ENCODE results near the gene WDFY3. TPM values are rescaled to one million over a fixed set of nuclear protein-coding genes. Genes with fewer than 3 reads are reported as not detected.

The WDFY3 gene
- total and polyA plus RNA-seq, 2 experiments from 2014 or later = 8.0 to 89.0 TPM

GRCh38 chr4:84964995-84965552 lies 1.4 kb downstream of the WDFY3 start (continued):
- no peak for TF ChIP-seq POLR2AphosphoS5 (IDR thresholded peaks at IDR 0.05; ENCODE audit: low read depth)
- no peak for TF ChIP-seq ZNF114 (CRISPR knock-in tag; IDR thresholded peaks at IDR 0.05)
- no peak for TF ChIP-seq EZH2 (IDR thresholded peaks at IDR 0.05; ENCODE audit: low read depth, unreplicated experiment)
- TF ChIP-seq CREB1 (CRISPR knock-in tag; IDR thresholded peaks at IDR 0.05; ENCODE audit: low read depth) = no peak
- TF ChIP-seq JUNB (IDR thresholded peaks at IDR 0.05; ENCODE audit: unreplicated experiment) = no peak
- no peak for TF ChIP-seq STAT1 (IDR thresholded peaks at IDR 0.05; ENCODE audit: unreplicated experiment)
- TF ChIP-seq, protein P1, sequence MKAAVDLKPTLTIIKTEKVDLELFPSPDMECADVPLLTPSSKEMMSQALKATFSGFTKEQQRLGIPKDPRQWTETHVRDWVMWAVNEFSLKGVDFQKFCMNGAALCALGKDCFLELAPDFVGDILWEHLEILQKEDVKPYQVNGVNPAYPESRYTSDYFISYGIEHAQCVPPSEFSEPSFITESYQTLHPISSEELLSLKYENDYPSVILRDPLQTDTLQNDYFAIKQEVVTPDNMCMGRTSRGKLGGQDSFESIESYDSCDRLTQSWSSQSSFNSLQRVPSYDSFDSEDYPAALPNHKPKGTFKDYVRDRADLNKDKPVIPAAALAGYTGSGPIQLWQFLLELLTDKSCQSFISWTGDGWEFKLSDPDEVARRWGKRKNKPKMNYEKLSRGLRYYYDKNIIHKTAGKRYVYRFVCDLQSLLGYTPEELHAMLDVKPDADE (IDR thresholded peaks at IDR 0.05) = no peak
- TF ChIP-seq CTCF (conservative IDR thresholded peaks at IDR 0.05; ENCODE audit: low read depth in 2 of 2) = no peak
- no peak for TF ChIP-seq NANOG (IDR thresholded peaks at IDR 0.05; ENCODE audit: borderline replicate concordance)

DNA sequence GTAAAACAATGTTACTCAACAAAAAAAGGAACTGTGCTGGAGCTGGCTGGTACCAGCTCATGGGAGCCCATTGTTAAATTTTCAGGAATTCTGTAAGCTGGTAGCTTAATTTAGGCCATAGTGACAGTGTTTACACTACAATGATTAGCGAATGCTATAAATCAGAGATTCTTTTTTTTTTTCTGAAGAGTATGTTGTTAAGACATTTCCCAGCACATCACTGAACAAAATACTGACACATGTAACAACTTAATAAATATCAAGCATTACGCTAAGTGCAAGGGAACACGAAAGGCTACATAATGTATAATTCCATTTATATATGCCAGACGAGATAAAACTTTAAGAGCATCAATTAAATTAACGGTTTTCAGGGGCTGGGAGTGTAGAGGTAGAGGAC lies 4.4 kb downstream of the WDFY3 start:
- H3K4me3 ChIP-seq = no peak overlapping the region
- H4K20me1 ChIP-seq (replicated peaks; ENCODE audit: insufficient read depth) = peaks cover 11% of the 10 kb centered on the region
- TF ChIP-seq ZNF462 (CRISPR knock-in tag; IDR thresholded peaks at IDR 0.05) (no peak), STAT1 (IDR thresholded peaks at IDR 0.05; ENCODE audit: unreplicated experiment) (no peak), POLR2AphosphoS5 (IDR thresholded peaks at IDR 0.05; ENCODE audit: low read depth) (no peak), CREB1 (CRISPR knock-in tag; IDR thresholded peaks at IDR 0.05; ENCODE audit: low read depth) (no peak), NANOG (IDR thresholded peaks at IDR 0.05; ENCODE audit: borderline replicate concordance) (no peak)
- no peaks in the 10 kb centered on the region; the same call in 1 of the 2 replicates for H3F3A ChIP-seq (replicated peaks; ENCODE audit: low read depth)
- no peaks in the 10 kb centered on the region for H3K27me3 ChIP-seq (ENCODE audit: insufficient read depth)
- DNase-seq (ENCODE audit: low spot score) (no peak), ATAC-seq (no peak)
- peaks cover 39% of the 10 kb centered on the region for H3K4me1 ChIP-seq (ENCODE audit: insufficient read depth)
- no peak overlapping the region for H3K27ac ChIP-seq (ENCODE audit: low read depth)
- H3K4me2 ChIP-seq = no peak overlapping the region
- H3K9me2 ChIP-seq (ENCODE audit: insufficient read depth) = no peaks in the 10 kb centered on the region
- Mint-ChIP-seq H3K4me3 (no peak overlapping the region), H3K9me3 (peaks cover 2% of the 10 kb centered on the region; the same call in 1 of the 3 replicates), H3K27ac (no peak overlapping the region), H3K27me3 (ENCODE audit: insufficient read depth, low read depth, poor library complexity) (peaks cover 4% of the 10 kb centered on the region), H3K4me1 (peaks cover 27% of the 10 kb centered on the region), H3K36me3 (ENCODE audit: low read depth) (peaks cover 6% of the 10 kb centered on the region)
- peaks cover 86% of the 10 kb centered on the region for H3K79me2 ChIP-seq (replicated peaks; ENCODE audit: insufficient read depth)
- no peak overlapping the region for H2AFZ ChIP-seq
- H3K36me3 ChIP-seq (ENCODE audit: insufficient read depth) = no peaks in the 10 kb centered on the region
